NCI-H1092 (cell line): ENCODE results near the gene ATP8A2.

Source experiments
- DNase-seq: peaks from one replicate; lab custom pipeline; 2025; lab: John Stamatoyannopoulos, UW

The ATP8A2 gene

DNA sequence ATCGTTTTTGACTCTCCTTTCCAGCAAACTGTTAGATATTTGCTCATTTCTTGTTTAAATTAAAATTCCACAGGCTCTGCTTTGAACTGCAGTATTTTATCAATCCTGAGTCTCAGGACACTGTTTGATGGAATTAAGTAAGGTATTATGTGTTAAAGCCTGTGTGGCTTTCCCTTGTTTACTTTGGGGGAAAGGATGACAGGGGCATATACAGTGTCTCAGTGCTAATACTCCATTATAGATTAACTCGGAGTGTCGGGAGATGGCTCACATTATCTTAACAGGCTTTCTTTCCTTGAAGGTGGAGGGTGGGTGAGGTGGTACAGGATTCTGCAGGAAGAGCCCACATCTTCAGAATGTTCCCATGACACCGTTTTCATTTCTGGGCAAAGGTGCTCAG lies 595.4 kb downstream of the ATP8A2 start:
- DNase-seq, result no peak

DNA sequence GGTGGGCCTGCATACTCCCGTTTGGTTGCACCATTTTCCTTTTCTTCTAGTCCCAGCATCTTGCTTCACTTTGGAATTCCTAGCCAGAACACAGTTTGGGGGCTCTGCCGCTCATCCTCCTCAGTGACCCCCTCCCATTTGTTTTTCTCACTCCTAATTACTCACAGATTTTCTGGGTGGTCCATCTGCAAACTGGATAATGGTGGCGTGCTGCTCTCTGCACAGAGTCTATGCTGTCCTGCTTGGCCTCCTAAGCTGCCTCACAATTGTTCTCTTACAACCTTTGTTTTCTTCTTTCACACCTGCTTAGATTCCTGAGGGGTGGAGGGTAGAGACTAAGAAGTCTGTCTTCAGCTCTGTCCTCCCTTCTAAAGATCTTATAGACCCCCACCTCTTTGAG lies 599.3 kb downstream of the ATP8A2 start:
- no peak for DNase-seq

GRCh38 chr13:25971459-25972145 lies 599.8 kb downstream of the ATP8A2 start:
- peak; percentile 8 for DNase-seq

- peak; percentile 79 for DNase-seq
These were observed 601.3 kb downstream of the ATP8A2 start for GRCh38 chr13:25973085-25973484.

DNA sequence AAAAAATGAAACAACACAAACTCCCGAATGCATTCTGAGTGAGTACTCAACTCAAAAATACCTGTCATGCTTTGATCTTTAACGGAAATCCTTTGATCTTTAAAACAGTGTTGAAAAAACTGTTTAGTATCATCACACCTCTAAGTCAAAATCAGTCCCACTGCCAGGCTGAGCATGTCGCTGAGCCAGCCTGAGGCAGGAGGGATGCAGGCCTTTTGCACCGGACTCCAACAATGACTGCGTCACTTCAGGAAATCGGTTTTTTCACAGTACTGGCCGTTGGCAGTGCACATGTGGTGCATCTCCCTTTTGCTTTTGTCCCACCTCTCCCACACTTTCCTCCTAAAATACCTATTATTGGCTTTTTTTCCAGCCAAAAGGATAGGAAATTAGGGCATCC lies 601.8 kb downstream of the ATP8A2 start:
- DNase-seq, result no peak

GRCh38 chr13:25977216-25977615 lies 605.4 kb downstream of the ATP8A2 start:
- peak; percentile 71 for DNase-seq

DNA sequence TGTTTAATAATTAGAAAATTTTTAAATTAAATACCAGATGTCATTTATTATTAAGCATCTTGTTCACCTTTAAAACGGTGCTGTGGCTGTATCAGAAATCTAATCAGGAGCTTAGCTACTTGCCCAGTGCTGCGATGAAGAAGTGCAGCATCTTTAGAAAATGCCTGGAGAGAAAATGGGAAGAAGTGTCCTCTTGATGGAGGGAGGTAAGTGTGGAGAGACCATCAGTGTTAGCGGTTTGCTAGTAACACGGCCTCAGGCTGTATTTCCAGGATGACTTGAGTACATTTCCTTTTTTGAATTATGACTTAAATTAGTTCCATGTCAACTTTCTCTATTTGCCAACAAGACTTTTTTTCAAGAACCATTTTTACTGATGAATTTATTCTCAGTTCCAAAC lies 605.9 kb downstream of the ATP8A2 start:
- DNase-seq, result no peak

DNA sequence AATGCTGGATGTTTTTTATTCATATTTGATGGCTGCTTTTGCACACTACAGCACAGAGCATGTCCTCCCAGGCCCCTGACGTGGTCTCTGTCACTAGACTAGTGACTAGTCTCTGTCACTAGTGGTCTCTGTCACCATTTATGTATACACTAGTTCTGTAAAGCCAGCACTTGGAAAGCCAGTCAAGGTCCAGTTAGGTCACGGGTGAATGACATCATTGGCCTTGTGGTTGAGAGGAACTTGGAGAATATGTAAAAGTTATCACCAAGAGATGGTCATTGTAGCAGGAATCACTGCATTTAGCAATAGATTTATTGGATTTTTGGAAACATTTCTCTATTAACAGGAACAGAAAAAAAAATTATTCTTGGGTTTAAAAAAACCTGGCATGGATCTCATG lies 607.2 kb downstream of the ATP8A2 start:
- no peak for DNase-seq

DNA sequence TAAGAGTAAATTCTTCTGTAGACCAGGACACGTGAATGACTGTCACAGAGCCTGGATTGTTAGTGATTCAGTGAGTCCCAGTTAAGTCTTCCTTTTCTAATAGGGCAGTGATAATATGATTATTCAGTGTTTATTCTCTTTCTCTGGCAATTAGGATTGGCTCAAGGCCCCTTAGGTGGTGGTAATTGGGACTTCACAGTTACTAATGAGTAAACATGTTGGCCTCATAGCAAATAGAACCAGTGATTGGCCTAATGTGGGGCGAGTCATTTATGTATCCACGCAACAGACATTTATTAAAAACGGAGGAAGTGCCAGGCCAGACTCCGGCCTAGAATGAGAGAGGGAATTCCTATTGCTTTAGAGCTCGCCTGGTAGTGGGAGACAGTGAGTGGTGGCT lies 607.6 kb downstream of the ATP8A2 start:
- no peak for DNase-seq

- peak; percentile 19 for DNase-seq
These were observed 608.5 kb downstream of the ATP8A2 start for GRCh38 chr13:25980255-25980654.

DNA sequence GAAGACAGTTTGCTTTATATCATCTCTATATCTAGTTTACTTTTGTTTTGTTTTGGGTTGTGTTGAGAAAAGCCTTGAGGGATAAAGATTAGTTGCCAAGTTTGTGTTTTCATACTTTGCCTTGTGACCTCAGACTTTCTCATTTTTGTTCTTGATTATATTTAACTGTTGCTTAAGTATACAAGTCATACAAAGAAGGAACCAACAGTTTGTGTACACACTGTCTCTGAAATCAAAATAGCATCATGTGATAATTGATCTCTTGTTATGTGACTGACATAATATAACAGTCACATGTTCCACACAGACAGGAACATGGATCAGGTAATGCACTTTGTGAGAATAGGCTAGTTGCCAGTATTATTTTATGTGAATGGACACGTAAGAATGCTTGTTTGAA lies 609.3 kb downstream of the ATP8A2 start:
- no peak for DNase-seq

- DNase-seq, result no peak
These were observed 611.1 kb downstream of the ATP8A2 start for GRCh38 chr13:25982907-25983306.

DNA sequence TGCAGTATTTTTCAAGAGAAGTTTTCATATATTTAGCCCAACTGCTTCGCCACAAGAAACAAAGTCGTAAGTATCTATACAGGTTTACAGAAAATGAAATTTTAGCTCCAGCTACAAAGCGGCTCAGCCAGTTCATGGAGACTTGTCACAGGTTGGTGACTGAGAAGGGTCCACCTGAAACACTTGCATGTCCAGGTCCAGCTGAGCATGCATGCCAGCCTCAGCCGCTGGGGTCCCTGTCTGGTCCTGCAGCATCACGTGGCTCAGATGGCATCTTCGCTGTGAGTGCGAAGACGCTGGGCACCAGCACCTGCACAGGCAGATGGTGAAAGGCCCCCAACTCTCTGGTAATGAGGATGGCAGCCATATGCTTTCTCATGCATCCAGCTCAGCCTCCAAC lies 616.2 kb downstream of the ATP8A2 start:
- no peak for DNase-seq

GRCh38 chr13:25988661-25989060 lies 616.9 kb downstream of the ATP8A2 start:
- DNase-seq, result no peak

DNA sequence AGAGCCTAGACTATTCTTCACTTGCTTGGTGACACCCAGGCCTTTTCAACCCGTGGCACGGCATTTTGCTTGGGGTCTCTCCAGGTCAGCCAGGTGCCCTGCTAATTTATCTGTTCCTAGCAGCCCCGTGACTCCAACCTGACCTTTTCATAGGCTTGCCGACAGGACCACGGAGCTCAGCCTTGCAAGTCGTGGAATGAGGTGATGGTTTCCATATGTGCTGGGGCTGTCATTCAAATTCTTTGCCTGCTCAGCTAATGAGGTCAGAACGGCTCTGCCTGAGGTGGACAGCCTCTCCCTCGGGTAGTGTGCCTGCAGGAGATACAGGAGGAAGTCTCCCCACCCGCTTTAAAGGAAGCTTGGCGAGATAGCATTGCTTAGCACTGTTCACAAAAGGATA lies 619.0 kb downstream of the ATP8A2 start:
- no peak for DNase-seq

DNA sequence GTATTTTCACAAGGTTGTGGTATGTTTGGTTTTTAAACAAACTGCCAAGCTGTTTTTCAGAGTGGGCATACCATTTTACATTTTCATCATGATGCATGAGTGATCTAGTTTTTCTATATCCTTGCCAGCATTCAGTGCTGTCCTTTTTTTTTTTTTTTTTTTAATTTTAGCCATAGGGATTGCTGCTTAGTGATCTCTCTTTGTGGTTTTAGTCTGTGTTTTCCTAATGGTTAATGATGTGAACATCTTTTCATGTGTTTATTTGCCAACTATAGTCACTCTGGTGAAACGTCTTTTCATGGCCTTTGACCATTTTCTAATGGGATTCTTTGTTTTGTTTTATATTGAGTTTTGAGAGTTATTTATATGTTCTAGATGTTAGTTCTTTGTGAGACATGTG lies 620.3 kb downstream of the ATP8A2 start:
- no peak for DNase-seq

DNA sequence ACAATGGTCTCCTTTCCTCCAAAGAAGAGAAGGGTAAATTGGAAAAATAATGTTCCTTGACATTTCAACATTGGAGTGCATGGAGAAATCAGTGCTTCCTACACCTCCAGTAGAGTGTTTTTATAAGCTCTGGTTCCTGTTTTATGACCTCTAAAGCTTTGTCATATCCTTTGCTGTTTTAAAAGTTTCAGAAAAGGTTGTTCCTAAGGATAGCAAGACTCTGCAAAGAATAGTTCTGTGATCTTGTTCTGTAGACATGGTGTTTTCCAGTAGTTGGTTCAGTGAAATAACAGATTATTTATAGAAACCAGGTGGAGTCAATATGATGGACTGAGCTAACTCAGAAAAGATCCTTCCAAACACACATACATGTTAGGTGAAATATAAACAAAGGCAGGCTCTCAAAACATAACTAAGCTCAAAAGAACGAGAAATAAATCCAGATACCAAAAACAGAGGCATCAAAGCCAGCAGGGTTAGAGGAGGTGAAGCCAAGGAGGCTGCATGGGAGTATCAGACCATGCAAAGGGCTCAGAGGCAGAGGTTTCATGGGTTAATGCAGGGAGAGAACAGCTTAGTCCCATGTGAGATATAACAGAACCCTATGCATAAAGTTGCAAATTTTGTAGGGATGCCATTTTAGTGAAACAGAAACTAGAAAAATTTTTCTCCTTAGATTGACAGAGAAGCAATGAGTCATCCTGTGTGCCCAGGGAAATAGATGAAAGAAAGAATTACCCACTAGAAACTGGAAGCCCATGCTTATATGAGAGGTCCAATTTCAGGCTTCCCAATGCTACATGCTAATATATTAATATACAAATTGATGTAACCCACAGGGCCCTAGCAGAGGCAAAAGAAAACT lies 635.7 kb downstream of the ATP8A2 start:
- no peak for DNase-seq

DNA sequence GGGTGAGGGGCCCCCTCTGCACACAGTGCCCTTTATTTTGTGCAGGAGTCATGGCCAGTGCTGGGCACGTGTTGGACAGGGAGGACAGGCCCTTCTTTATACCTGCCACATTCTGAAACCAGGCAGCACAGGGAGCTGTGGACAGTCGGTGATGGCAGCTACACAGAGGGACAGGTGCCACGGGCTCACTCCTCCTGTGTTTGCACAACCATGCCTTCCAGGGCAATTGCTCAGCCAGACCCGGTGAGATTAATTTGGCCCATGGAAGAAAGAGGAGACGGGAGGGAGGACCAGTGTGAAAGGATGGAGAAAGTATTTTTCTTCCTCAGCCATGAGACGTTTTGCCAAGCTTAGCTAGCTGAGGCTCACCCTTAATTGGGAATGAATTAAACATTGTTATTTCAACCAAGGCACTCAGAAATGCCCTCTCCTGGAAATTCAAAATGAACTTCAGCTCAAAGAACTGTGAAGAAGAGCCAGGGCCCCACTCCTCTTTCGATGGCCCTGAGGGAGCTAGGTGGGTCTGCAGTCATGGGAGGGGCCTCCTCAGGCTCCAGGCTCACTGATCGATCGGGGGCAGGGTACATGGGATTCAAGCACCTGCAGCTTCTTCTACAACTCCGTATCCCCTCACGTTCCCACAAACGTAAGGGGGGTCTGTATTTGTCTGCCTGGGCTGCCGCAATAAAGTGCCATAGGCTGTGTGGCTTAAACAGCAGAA lies 638.9 kb downstream of the ATP8A2 start:
- DNase-seq, result no peak

GRCh38 chr13:26011208-26011573 lies 639.4 kb downstream of the ATP8A2 start:
- DNase-seq, result no peak

- no peak for DNase-seq
These were observed 640.4 kb downstream of the ATP8A2 start for GRCh38 chr13:26011996-26012821.

DNA sequence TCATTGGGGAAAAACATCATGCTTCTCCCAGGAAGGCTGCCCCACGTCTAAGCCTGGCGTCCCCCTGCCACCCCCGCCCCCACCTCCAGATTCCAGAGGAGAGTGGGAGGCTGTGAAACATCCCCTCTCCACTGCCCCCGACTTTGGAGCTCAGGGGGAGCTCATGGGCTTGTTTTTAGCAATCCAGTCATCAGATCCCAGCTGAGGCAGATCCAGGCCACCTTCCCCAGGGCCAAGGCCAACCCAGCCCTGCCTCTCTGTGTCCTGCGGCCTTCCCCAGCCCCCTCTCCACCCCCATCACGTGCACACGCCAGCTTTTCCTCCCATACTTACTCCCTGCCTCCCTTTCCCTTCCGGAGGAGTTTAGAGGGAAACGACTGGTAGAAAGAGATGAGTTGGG lies 641.2 kb downstream of the ATP8A2 start:
- no peak for DNase-seq
